HepG2 (cell line): ENCODE measurements around the gene CHN1. TPM values are rescaled to one million over a fixed set of nuclear protein-coding genes. Genes with fewer than 3 reads are reported as not detected.

Experiments
- ATAC-seq: fragments of 200-7000 bp; cut with Tn5 transposase; 3 replicates; pipeline ENCODE4 v1.9.1; 2020; ENCODE audit warnings: mild to moderate bottlenecking, moderate library complexity
- BruUV-seq: library from RNA; stranded (reverse); fragments of 400-500 nt; replicated peaks from 2 replicates; lab custom pipeline; 2021; lab: Mats Ljungman, UMichigan
- CTCF ChIA-PET: fragments of 300-600 bp; formaldehyde crosslinking; extraction: SDS; loops from one replicate; lab custom pipeline; 2021; ENCODE audit warnings: low total read pairs, inconsistent platforms, low intra/inter-chr PET ratio; lab: Yijun Ruan, JAX
- POLR2A ChIA-PET: fragments of 350-600 bp; sonication (Branson Sonifier 250); formaldehyde crosslinking; loops from one replicate; lab custom pipeline; 2020; ENCODE audit warnings: antibody characterized with exemption, inconsistent platforms; lab: Yijun Ruan, JAX
- DNase-seq: peaks from one replicate; pipeline ENCODE4 v3.0.0-alpha.2; 2015; ENCODE audit warnings: low spot score
- FAIRE-seq: peaks from 3 replicates; lab custom pipeline; 2011; peaks lifted over from hg19 to GRCh38; lab: Jason Lieb, UNC
- H2AFZ ChIP-seq: one replicate; pipeline ENCODE4 v1.6.1; 2011; ENCODE audit warnings: low read length, inconsistent platforms
- H3K27ac ChIP-seq: fragments of 300-600 bp; 3 replicates; pipeline ENCODE4 v1.8.0; 2011; ENCODE audit warnings: mixed run types, mild to moderate bottlenecking, mixed read lengths, low read length, inconsistent platforms; ENCODE audit not compliant: insufficient read depth; ENCODE audit errors: extremely low read length
- H3K27me3 ChIP-seq, 2 experiments: fragments of 200-600 bp in 1 of 2; 2 replicates in 1 of 2; 3 replicates in 1 of 2; pipeline versions ENCODE4 v1.6.0 to v1.8.0; 2011; ENCODE audit warnings: low read length in 2 of 2, mild to moderate bottlenecking in 2 of 2, moderate library complexity in 2 of 2, inconsistent platforms in 1 of 2; ENCODE audit not compliant: insufficient read depth in 2 of 2, control insufficient read depth in 1 of 2
- H3K36me3 ChIP-seq, 2 experiments: fragments of 200-600 bp in 1 of 2; replicated peaks in 1 of 2; 2 replicates in 1 of 2; 3 replicates in 1 of 2; pipeline versions ENCODE4 v1.5.1 to v1.8.0; 2011; ENCODE audit warnings: low read length in 2 of 2, inconsistent platforms in 1 of 2; ENCODE audit not compliant: insufficient read depth in 2 of 2, control insufficient read depth in 1 of 2
- H3K4me1 ChIP-seq: 2 replicates; pipeline ENCODE4 v1.5.1; 2012; ENCODE audit warnings: low read length, inconsistent platforms; ENCODE audit not compliant: insufficient read depth
- H3K4me2 ChIP-seq: 2 replicates; pipeline ENCODE4 v1.6.0; 2011; ENCODE audit warnings: low read depth, low read length, inconsistent platforms
- H3K4me3 ChIP-seq, 3 experiments: fragments of 200-600 bp in 1 of 3; sonication (generic), shearing (Covaris generic) in 1 of 3; replicated peaks in 1 of 3; 2 replicates each; pipeline ENCODE4 v1.5.1; 2011 to 2016; ENCODE audit warnings: low read length in 3 of 3, inconsistent platforms in 2 of 3, low read depth in 2 of 3, mild to moderate bottlenecking in 2 of 3, control low read depth in 1 of 3, mixed read lengths in 1 of 3; ENCODE audit not compliant: insufficient read depth in 1 of 3
- H3K79me2 ChIP-seq: one replicate; pipeline ENCODE4 v1.6.1; 2011; ENCODE audit warnings: low read length, inconsistent platforms; ENCODE audit not compliant: insufficient read depth
- H3K9ac ChIP-seq: 2 replicates; pipeline ENCODE4 v1.6.0; 2011; ENCODE audit warnings: mild to moderate bottlenecking, low read depth, low read length, inconsistent platforms; ENCODE audit not compliant: insufficient read depth
- H3K9me3 ChIP-seq: 2 replicates; pipeline ENCODE4 v1.5.1; 2012; ENCODE audit warnings: mild to moderate bottlenecking, low read length
- H4K20me1 ChIP-seq: 2 replicates; pipeline ENCODE4 v1.6.0; 2011; ENCODE audit warnings: inconsistent platforms, mild to moderate bottlenecking, low read length, moderate library complexity; ENCODE audit not compliant: insufficient read depth
- HOXA7 ChIP-seq: sonication (generic); formaldehyde crosslinking; IDR thresholded peaks from 2 replicates; pipeline ENCODE4 v1.8.1; 2022; ENCODE audit warnings: mild to moderate bottlenecking, missing genetic modification reagents, moderate library complexity
- IKZF1 ChIP-seq: fragments of 450-650 bp; IDR thresholded peaks from 2 replicates; pipeline ENCODE4 v1.7.1; 2016
- JUNB ChIP-seq: sonication (generic); formaldehyde crosslinking; IDR thresholded peaks from 2 replicates; pipeline ENCODE4 v1.8.0; 2022; ENCODE audit warnings: missing genetic modification reagents, mild to moderate bottlenecking, borderline replicate concordance
- JUND ChIP-seq: sonication (generic); formaldehyde crosslinking; IDR thresholded peaks from 2 replicates; pipeline ENCODE4 v1.8.0; 2022; ENCODE audit warnings: mild to moderate bottlenecking, missing genetic modification reagents
- KDM2A ChIP-seq: sonication (generic); formaldehyde crosslinking; IDR thresholded peaks from 2 replicates; pipeline ENCODE4 v1.4.0; 2020; ENCODE audit warnings: low read depth, missing genetic modification reagents, borderline replicate concordance
- POGZ ChIP-seq: sonication (generic); formaldehyde crosslinking; IDR thresholded peaks from 2 replicates; pipeline ENCODE4 v1.4.0; 2020; ENCODE audit warnings: mild to moderate bottlenecking, missing genetic modification reagents
- RARA ChIP-seq: IDR thresholded peaks from 2 replicates; pipeline ENCODE4 v1.6.1; 2016; ENCODE audit warnings: missing genetic modification reagents, missing compliant biosample characterization
- TFDP1 ChIP-seq: IDR thresholded peaks from 2 replicates; pipeline ENCODE4 v1.6.1; 2016; ENCODE audit warnings: missing compliant biosample characterization, missing genetic modification reagents, borderline replicate concordance
- TSC22D2 ChIP-seq: sonication (generic); formaldehyde crosslinking; IDR thresholded peaks from 2 replicates; pipeline ENCODE4 v1.5.1; 2020; ENCODE audit warnings: missing genetic modification reagents, mild to moderate bottlenecking, borderline replicate concordance
- ZFP36 ChIP-seq: fragments of 150-350 bp; IDR thresholded peaks from 2 replicates; pipeline ENCODE4 v1.6.1; 2018; ENCODE audit warnings: borderline replicate concordance, low read length, low read depth; ENCODE audit not compliant: partially characterized antibody
- ZMYM4 ChIP-seq: sonication (generic); formaldehyde crosslinking; IDR thresholded peaks from 2 replicates; pipeline ENCODE4 v1.8.1; 2023; ENCODE audit warnings: mild to moderate bottlenecking, missing genetic modification reagents
- ZNF232 ChIP-seq: sonication (generic); formaldehyde crosslinking; IDR thresholded peaks from 2 replicates; pipeline ENCODE4 v1.4.0; 2020; ENCODE audit warnings: missing genetic modification reagents, borderline replicate concordance
- ZNF333 ChIP-seq: sonication (generic); formaldehyde crosslinking; IDR thresholded peaks from 2 replicates; pipeline ENCODE4 v1.4.0; 2020; ENCODE audit warnings: mild to moderate bottlenecking, missing genetic modification reagents, borderline replicate concordance
- ZNF335 ChIP-seq: sonication (generic); formaldehyde crosslinking; IDR thresholded peaks from 2 replicates; pipeline ENCODE4 v1.4.0; 2020; ENCODE audit warnings: missing genetic modification reagents
- ZSCAN30 ChIP-seq: sonication (generic); formaldehyde crosslinking; IDR thresholded peaks from 2 replicates; pipeline ENCODE4 v1.5.0; 2020; ENCODE audit warnings: mild to moderate bottlenecking, missing genetic modification reagents
- ZUFSP ChIP-seq: sonication (generic); formaldehyde crosslinking; IDR thresholded peaks from 2 replicates; pipeline ENCODE4 v1.9.0; 2021; ENCODE audit warnings: missing genetic modification reagents, mild to moderate bottlenecking, borderline replicate concordance
- WGBS: methylation state at CpG from one replicate; pipeline ENCODE4 v1.1.6; 2017; ENCODE audit warnings: low lambda C conversion rate; 5-methylcytosine and 5-hydroxymethylcytosine counted together
- in situ Hi-C: cut with HindIII; loops from 2 replicates; pipeline ENCODE4 v1.10.0; 2017; ENCODE audit warnings: low pct_unique_long_range_greater_than_20kb; ENCODE audit not compliant: extremely low pct_ligation_motif_present
- intact Hi-C: fragments of 100-400 bp; cut with micrococcal nuclease; formaldehyde crosslinking; loops from one replicate; pipeline ENCODE4 v1.10.0; 2022; ENCODE audit not compliant: unreplicated experiment
- polyA plus RNA-seq, 8 experiments: library from polyadenylated mRNA; depleted of rRNA in 3 of 8; stranded (reverse) in 7 of 8; unstranded in 1 of 8; fragments of >200 nt; fragmentation: Illumina TruSeq in 4 of 8; extraction: Trizol in 4 of 8; gene quantifications; 2 replicates each; pipeline versions ENCODE4 v1.2.1 to v1.2.3, GENCODE V29; 2011 to 2016; ENCODE audit warnings: low read depth in 4 of 8, missing spikeins in 1 of 8, mixed read lengths in 1 of 8; ENCODE audit not compliant: insufficient read depth in 1 of 8
- total RNA-seq, 5 experiments: library from RNA; depleted of rRNA; stranded (reverse); fragments of >200 nt; fragmentation: Illumina TruSeq; extraction: Trizol; gene quantifications; 2 replicates each; pipeline ENCODE4 v1.2.3, GENCODE V29; 2016; ENCODE audit warnings: low read depth in 1 of 5
- TF ChIP-seq, protein P1 (sequence below): sonication (generic); formaldehyde crosslinking; IDR thresholded peaks from 2 replicates; pipeline ENCODE4 v1.8.1; 2022; ENCODE audit warnings: mild to moderate bottlenecking, missing genetic modification reagents
- TF ChIP-seq, protein P2 (sequence below): sonication (generic); formaldehyde crosslinking; IDR thresholded peaks from 2 replicates; pipeline ENCODE4 v1.8.0; 2022; ENCODE audit warnings: mild to moderate bottlenecking, missing genetic modification reagents, borderline replicate concordance

CHN1 gene
- total and polyA plus RNA-seq, 2 of the 13 experiments (the other 11 are each of a cell fraction or from before 2014, with no cell fraction given) = 2.8 to 3.5 TPM

GRCh38 chr2:174787487-174788205 lies 217.5 kb downstream of the CHN1 start:
- Histone ChIP-seq H4K20me1 (no peaks in the 10 kb centered on the region), H2AFZ (no peak overlapping the region), H3K4me1 (no peaks in the 10 kb centered on the region), H3K36me3 (no peaks in the 10 kb centered on the region), H3K27me3 (peaks cover 4 to 26% of the 10 kb centered on the region in 2 experiments; a peak in 4 of 5 replicates), H3K27ac (no peak overlapping the region), H3K9ac (no peak overlapping the region), H3K4me2 (no peak overlapping the region), H3K9me3 (no peaks in the 10 kb centered on the region), H3K79me2 (no peaks in the 10 kb centered on the region), H3K4me3 (no peak overlapping the region)
- intact Hi-C loops = no loop called here
- in situ Hi-C loops = no loop called here
- ChIA-PET CTCF (no interaction called here), POLR2A (no interaction called here)
- BruUV-seq = no TSS peak
- FAIRE-seq (no peak), DNase-seq (peak; percentile 45), ATAC-seq (peak; percentile 35; the same call in 2 of the 3 replicates)
- 28% methylated on average over 5 of the region's 5 CpGs for WGBS
- TF ChIP-seq ZNF335 (CRISPR knock-in tag) (no peak), TSC22D2 (no peak), ZMYM4 (CRISPR knock-in tag) (no peak), RARA (CRISPR knock-in tag) (no peak), IKZF1 (no peak), TFDP1 (CRISPR knock-in tag) (no peak), ZUFSP (CRISPR knock-in tag) (no peak), KDM2A (CRISPR knock-in tag) (no peak), ZNF232 (CRISPR knock-in tag) (no peak), ZNF333 (CRISPR knock-in tag) (no peak), JUND (no peak), JUNB (CRISPR knock-in tag) (no peak), POGZ (no peak), ZSCAN30 (CRISPR knock-in tag) (no peak), HOXA7 (no peak), ZFP36 (no peak)
- TF ChIP-seq, protein P1, sequence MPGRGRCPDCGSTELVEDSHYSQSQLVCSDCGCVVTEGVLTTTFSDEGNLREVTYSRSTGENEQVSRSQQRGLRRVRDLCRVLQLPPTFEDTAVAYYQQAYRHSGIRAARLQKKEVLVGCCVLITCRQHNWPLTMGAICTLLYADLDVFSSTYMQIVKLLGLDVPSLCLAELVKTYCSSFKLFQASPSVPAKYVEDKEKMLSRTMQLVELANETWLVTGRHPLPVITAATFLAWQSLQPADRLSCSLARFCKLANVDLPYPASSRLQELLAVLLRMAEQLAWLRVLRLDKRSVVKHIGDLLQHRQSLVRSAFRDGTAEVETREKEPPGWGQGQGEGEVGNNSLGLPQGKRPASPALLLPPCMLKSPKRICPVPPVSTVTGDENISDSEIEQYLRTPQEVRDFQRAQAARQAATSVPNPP (CRISPR knock-in tag) = no peak
- TF ChIP-seq, protein P2, sequence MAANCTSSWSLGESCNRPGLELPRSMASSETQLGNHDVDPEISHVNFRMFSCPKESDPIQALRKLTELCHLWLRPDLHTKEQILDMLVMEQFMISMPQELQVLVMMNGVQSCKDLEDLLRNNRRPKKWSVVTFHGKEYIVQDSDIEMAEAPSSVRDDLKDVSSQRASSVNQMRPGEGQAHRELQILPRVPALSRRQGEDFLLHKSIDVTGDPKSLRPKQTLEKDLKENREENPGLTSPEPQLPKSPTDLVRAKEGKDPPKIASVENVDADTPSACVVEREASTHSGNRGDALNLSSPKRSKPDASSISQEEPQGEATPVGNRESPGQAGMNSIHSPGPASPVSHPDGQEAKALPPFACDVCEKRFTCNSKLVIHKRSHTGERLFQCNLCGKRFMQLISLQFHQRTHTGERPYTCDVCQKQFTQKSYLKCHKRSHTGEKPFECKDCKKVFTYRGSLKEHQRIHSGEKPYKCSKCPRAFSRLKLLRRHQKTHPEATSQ = no peak
